ENCODE data around the gene CCDC38.
A peak's percentile ranks its signal among the peaks of the same experiment; 100 is the strongest.

CCDC38 gene

DNA sequence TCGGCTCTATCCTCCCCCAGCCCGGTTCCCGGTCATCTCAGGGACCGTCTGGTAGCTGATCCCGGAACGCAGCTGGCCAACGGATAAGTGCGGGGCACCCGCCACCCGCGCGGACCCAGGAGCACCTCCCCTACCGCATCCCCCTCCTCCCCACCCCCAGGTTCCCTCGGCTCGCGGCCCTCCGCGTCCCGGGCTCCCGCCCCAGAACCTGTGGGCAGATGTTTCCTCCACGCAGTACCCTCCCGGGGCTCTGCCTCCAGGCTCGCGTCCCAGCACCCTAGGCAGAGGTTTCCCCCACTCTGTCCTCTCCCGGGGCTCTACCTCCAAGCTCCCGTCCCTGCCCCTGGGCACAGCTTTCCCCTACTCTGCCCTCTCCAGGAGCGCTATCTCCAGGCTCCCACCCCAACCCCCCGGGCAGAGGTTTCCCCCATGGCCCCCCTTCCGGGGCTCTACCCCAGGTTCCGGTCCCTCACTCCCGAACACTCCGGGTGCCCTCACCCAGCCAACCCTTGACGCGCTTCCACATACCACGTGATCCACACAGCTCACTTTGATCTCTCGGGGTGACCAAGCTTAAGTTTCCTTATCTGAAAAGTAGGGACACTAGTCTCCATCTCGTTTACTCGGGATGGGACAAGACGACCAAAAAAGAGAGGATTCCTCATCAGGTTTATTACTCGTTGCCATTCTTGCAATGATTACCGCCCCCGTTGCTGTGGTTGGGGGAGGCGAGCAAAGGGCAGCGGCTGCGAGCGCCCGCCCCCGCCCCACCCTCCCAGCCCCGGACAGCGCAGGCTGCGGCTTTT is at the start of gene CCDC38:
Gene CCDC38, minus strand, starts transcription at position 91 of the 806 bp plus-strand sequence. CDS start 6,105 bp downstream, outside the sequence.
- Mint-ChIP-seq H3K4me1 (peaks cover 11% of the 10 kb centered on the region), H3K27me3 (no peaks in the 10 kb centered on the region), H3K9me3 (no peaks in the 10 kb centered on the region), H3K36me3 (no peaks in the 10 kb centered on the region), H3K4me3 (peak within 1 kb of the TSS; percentile 94), H3K27ac (peak within 1 kb of the TSS; percentile 90)
- ATAC-seq, result peak; percentile 98

DNA sequence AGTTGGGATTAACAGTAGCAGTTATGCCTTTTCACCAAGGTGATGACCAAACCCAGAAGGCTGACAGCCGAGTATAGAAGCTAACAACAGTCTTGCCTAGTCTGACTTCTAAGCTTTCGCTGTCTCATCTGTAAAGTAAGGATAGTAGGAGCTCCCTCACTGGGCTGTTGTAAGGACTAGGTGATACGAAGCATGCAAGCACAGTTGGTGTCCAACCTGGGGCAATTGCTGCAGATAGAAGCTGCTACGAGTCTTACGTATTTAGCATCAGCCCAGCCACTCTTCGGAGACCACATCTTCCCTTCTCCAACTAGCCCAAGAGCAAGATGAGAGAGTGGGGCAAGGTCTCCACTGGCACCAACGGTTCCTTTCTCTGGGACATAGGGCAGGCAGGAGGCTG is 47.7 kb upstream of the CCDC38 start:
- Mint-ChIP-seq H3K9me3 (no peaks in the 10 kb centered on the region), H3K27me3 (no peaks in the 10 kb centered on the region), H3K36me3 (peaks cover 17% of the 10 kb centered on the region), H3K4me3 (no peak overlapping the region), H3K27ac (no peak overlapping the region), H3K4me1 (peaks cover 6% of the 10 kb centered on the region)
- ATAC-seq, result no peak

DNA sequence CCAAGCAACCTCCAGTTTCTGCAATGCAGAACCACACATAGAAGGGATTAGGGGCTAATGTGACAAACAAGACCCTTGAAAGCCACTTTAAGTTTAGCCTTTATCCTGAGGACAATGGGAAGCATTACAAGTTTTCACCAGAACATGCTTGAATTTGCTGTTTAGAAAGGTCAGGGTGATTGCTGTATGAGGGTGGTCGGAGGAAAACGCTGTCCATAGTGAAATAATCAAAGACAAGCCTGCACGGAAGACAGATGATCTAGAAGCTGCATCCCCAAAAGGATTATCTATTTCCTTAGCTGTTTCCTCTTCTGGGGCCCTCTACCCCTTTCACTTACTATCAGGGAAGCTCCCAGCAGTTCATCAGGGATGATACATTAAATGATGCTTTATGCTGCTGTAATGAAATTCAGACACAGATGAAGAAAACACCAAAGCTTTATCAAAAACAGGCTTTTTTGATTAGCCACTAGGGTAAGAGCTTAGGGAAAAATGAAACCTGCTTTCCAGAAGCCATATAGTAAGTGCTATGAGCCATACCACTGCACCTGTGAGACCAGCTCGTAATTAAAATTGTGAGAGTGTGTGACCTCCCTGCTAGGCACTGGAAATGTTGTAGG is 47.2 kb upstream of the CCDC38 start:
- Mint-ChIP-seq H3K27me3 (no peaks in the 10 kb centered on the region), H3K27ac (no peak overlapping the region), H3K4me1 (peaks cover 6% of the 10 kb centered on the region), H3K36me3 (peaks cover 17% of the 10 kb centered on the region), H3K4me3 (no peak overlapping the region), H3K9me3 (no peaks in the 10 kb centered on the region)
- ATAC-seq, result no peak

DNA sequence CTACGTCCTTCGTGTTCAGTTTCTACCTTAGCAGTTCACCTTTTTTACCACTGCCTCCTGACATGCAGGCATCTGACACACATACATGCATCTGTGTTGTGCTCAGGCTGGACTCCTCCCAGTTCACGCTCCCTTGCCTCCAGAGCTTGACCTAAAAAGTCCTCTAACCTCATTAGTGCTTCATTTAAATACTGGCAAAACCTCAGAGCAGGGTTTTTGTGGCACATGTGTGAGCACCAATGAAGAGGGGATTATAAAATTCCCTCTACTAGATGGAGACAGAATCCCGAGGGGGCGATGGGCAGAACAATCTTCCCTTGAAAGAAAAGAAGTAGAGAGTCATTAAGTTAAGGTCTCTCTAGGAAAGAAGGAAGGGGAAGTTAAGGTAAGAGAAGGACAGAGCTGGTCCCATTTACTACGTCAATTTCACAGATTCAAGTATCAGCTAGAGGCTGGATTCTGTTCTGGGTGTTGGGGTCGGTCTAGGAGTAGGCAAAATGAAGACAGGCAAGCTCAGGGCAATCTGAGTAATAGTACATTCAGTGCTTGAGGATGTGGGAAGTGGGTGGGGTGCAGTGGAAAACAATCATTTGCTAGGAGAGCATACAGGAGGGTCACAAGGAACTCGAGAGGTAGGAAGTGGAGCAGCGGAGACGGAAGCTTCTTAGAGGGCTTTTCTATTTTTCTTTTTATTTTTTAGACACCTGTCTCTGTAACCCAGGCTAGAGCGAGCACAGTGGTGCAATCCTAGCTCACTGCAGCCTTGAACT is 46.3 kb upstream of the CCDC38 start:
- H3K36me3 Mint-ChIP-seq, result peaks cover 17% of the 10 kb centered on the region
- H3K9me3 Mint-ChIP-seq, result no peaks in the 10 kb centered on the region
- H3K4me3 Mint-ChIP-seq, result no peak overlapping the region
- no peaks in the 10 kb centered on the region for H3K27me3 Mint-ChIP-seq
- no peak overlapping the region for H3K27ac Mint-ChIP-seq
- H3K4me1 Mint-ChIP-seq, result peaks cover 6% of the 10 kb centered on the region
- no peak for ATAC-seq

DNA sequence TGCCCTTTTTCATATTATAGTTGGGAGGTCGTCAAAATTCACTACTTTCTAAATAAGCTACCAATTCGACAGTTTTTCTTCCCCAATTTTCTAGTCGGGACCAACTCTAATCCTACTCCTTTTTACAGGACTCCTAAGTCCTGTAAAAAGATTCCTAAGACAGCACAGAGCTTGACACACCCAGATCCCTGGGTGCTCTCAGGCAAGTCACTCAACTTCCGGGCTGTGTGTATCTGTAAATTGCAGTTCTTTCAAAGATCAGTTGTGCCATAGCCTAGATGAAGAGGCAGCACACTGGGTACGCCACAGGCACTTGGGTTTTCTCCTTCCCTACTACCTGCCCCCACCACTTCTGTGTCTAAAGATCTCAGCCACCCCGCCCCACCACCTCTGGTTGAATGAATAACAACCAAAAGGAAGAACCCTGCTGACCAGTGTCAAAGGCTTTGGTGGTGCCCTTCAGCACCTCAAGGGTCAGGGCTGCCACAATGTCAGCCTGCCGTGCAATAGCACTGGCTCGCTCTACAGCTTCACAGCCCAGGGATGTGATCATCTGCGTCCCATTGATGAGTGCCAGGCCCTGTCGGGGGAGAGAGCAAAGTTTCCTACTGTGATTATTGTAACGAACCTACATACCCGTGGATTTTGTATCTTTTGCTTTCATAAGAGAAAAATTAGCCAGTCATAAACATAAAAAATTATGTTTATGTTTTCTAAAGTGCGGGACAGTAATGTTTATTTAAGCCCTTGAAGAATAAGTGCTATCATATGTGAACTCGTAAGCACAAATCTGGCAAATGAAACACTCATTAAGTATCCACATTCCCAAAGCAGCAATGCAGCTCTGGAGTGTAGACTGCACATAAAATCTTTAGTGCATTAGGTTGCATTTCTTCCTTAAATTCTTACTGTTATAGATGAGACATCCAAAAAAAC is 44.5 kb upstream of the CCDC38 start:
- no peak overlapping the region for H3K27ac Mint-ChIP-seq
- H3K36me3 Mint-ChIP-seq, result peaks cover 9% of the 10 kb centered on the region
- H3K9me3 Mint-ChIP-seq, result no peaks in the 10 kb centered on the region
- H3K27me3 Mint-ChIP-seq, result no peaks in the 10 kb centered on the region
- no peak overlapping the region for H3K4me3 Mint-ChIP-seq
- ATAC-seq, result no peak
- peaks cover 6% of the 10 kb centered on the region for H3K4me1 Mint-ChIP-seq

DNA sequence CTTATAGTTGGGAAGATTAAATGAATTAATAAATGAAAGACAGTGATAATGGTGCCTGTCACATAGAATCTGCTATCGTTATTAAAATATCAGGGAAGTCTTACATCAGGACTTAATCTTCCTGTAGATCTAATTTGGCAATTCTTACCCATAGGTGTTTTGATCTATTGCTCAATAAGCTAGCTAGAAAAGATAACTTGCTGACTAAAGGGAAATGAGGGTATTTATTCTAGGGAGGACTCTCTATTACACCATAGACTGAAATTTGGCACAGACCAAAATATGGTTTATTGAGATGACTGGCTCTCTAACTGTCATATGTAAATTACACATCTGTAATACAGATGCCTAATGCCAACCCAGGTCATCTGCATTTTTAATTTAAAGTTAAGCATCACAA is 42.3 kb upstream of the CCDC38 start:
- H3K27me3 Mint-ChIP-seq, result no peaks in the 10 kb centered on the region
- no peak for ATAC-seq
- no peaks in the 10 kb centered on the region for H3K9me3 Mint-ChIP-seq
- H3K4me1 Mint-ChIP-seq, result peaks cover 6% of the 10 kb centered on the region
- peaks cover 9% of the 10 kb centered on the region for H3K36me3 Mint-ChIP-seq
- no peak overlapping the region for H3K4me3 Mint-ChIP-seq
- no peak overlapping the region for H3K27ac Mint-ChIP-seq

DNA sequence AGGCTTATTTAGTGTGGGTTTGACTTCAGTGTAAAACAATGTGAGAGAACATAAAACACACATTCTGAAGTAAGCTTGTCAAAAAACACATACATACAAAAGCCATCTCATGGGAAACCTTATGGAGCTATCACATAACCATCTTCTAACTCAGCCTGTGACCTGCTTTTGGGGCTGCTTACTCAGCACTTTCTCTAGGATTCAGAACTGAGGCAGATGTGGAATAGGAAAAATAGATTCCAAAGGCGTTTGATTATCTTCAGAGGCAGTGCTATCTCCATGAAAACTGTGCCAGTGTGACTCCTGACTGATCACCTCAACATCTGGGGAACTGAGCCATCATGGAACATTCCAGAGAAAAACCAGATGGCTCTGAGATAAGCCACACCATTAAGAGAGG is 40.2 kb upstream of the CCDC38 start:
- Mint-ChIP-seq H3K27me3 (no peaks in the 10 kb centered on the region), H3K9me3 (no peaks in the 10 kb centered on the region), H3K27ac (no peak overlapping the region), H3K4me3 (no peak overlapping the region), H3K36me3 (no peaks in the 10 kb centered on the region), H3K4me1 (no peaks in the 10 kb centered on the region)
- no peak for ATAC-seq

DNA sequence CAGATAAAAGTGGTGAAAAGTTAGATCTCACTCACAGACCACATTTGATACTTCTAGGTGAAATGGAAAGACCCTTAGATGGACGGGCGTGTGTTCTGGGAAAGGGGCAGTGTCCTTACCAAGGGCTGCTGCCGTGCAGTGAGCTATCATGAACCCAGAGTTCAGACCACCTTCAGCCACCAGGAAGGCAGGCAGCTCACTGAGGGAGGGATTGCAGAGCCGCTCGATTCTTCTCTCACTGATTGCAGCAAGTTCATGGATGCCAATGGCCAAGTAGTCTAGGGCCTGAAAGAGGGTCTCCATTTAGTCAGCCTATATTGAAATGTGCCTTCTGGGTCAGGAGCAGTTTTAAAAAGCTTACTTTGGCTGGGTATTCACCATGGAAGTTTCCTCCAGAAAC is 38.0 kb upstream of the CCDC38 start:
- no peaks in the 10 kb centered on the region for H3K9me3 Mint-ChIP-seq
- H3K4me3 Mint-ChIP-seq, result no peak overlapping the region
- H3K27ac Mint-ChIP-seq, result no peak overlapping the region
- no peak for ATAC-seq
- no peaks in the 10 kb centered on the region for H3K4me1 Mint-ChIP-seq
- no peaks in the 10 kb centered on the region for H3K36me3 Mint-ChIP-seq
- H3K27me3 Mint-ChIP-seq, result no peaks in the 10 kb centered on the region

DNA sequence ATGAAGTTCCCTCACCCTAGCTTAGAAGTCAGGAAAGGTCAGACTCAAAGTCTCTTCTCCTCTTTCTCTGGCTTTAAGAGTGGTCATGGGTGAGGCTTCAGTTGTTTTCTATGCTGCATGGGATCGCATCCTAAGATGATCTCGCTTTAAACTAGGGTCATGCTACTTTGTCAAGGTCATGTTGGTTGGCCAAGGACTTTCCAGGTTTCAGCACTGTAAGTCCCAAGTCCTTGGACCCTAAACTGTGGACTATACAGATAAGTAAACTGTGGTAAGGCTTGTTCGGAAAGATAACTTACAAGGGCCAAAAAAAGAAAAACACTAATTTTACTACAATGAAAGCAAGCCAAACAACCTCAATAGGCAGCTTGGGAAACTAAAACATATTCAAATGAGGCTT is 36.4 kb upstream of the CCDC38 start:
- no peak overlapping the region for H3K27ac Mint-ChIP-seq
- no peak overlapping the region for H3K4me3 Mint-ChIP-seq
- no peaks in the 10 kb centered on the region for H3K9me3 Mint-ChIP-seq
- no peaks in the 10 kb centered on the region for H3K36me3 Mint-ChIP-seq
- ATAC-seq, result no peak
- H3K4me1 Mint-ChIP-seq, result no peaks in the 10 kb centered on the region
- no peaks in the 10 kb centered on the region for H3K27me3 Mint-ChIP-seq

DNA sequence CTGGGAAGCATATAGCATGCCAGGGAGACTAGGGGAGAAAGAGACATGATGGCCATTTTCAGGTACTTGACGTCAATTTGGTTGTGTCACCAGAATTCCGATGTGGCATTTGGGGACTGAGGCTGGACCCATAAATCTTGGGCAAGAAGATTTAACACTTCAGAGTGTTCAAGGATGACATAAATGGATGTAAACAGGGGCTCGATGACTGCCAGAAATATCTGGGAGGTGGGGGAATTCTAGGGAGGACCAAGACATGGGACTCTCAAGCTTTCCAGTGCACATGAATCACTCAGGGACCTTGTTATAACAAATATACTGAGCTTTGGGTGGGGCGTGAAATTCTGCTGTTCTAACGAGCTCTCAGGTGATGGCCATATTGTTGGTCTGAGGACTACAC is 35.9 kb upstream of the CCDC38 start:
- Mint-ChIP-seq H3K27ac (no peak overlapping the region), H3K27me3 (no peaks in the 10 kb centered on the region), H3K36me3 (no peaks in the 10 kb centered on the region), H3K4me1 (no peaks in the 10 kb centered on the region), H3K9me3 (no peaks in the 10 kb centered on the region), H3K4me3 (no peak overlapping the region)
- no peak for ATAC-seq

DNA sequence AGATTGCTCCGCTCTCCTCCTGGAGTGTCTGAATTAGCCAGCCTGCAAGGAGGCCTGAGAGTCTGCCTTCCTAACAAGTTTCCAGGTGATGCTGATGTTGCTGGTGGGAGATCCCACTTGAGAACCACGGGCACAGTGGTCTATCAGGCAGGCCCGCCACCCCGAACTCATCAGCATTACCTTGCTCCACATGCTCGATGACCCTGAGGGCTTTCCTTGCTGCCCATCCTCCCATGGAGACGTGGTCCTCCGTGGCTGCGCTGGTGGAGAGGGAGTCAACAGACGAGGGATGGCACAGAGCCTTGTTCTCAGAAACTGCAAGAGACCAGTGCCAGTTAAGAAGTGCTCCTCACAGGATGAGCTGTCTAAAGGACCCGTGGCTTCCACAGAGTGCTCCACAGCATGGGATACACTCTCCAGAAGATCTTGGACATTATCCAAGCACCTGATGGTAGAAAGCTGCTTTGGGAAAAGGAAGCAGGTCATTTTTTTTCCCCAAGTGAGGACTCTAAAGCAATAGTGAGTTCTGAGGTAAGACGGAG is 35.4 kb upstream of the CCDC38 start:
- Mint-ChIP-seq H3K9me3 (no peaks in the 10 kb centered on the region), H3K4me1 (no peaks in the 10 kb centered on the region), H3K27ac (no peak overlapping the region), H3K27me3 (no peaks in the 10 kb centered on the region), H3K4me3 (no peak overlapping the region), H3K36me3 (no peaks in the 10 kb centered on the region)
- ATAC-seq, result no peak

DNA sequence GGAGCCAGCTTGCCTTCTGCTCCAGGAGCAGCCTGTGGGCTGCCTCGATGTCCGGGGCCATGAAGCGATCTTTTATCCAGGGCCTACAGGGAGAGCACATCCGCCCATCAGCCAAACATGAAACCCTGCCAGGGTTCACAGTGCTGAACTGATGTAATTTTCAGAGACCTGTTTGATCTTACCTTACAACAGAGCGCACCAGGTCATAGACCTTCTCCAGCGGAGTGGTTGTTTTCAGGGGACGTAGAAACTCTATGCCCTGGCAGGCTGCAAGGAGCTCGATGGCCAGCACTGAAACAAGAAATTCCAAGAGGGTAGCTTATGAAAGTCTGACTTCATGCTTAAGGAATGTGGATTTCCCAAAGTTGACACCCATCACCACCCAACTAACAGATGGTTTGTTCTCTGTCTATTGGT is 34.0 kb upstream of the CCDC38 start:
- no peak for ATAC-seq
- Mint-ChIP-seq H3K27ac (no peak overlapping the region), H3K9me3 (no peaks in the 10 kb centered on the region), H3K4me1 (no peaks in the 10 kb centered on the region), H3K27me3 (no peaks in the 10 kb centered on the region), H3K4me3 (no peak overlapping the region), H3K36me3 (no peaks in the 10 kb centered on the region)

DNA sequence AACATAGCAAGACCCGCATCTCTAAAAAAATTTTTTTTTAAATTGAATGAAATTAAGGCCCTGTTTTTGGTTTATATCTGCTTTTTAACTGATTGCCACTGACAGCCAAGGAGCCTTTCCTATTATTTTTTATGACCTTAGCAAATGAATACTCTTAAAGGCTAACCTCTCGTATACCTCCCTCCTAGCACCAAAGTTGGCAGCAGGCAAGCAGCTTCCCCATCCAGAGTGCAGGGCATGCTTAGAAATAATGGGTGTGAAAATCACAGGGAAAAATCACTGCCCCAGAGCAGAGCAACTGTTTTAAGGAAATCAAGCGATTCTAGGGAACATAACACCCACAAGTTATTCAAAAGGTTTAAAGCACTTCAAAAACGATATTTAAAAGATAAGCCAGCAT is 33.1 kb upstream of the CCDC38 start:
- H3K9me3 Mint-ChIP-seq, result no peaks in the 10 kb centered on the region
- no peak for ATAC-seq
- no peaks in the 10 kb centered on the region for H3K4me1 Mint-ChIP-seq
- H3K36me3 Mint-ChIP-seq, result no peaks in the 10 kb centered on the region
- no peaks in the 10 kb centered on the region for H3K27me3 Mint-ChIP-seq
- no peak overlapping the region for H3K27ac Mint-ChIP-seq
- H3K4me3 Mint-ChIP-seq, result no peak overlapping the region

DNA sequence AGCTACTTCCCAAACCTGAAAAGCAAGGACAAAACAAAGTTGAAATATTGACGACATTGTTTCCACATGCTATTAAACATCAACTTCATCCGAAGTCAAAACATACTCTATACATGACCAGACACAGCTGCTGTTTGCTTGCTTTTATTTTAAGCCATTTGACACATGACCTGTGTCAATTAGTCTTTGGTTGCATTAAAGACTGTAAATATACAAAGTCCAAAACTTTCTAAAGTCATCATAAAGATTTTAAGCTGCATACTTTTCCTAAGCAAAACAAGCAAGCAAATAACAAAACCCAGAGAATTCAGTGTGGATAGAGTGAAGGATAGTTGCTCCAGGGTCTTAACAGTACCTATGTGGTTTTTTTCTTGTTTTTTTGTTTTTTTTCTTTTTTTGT is 31.9 kb upstream of the CCDC38 start:
- Mint-ChIP-seq H3K27ac (no peak overlapping the region), H3K4me1 (no peaks in the 10 kb centered on the region), H3K36me3 (no peaks in the 10 kb centered on the region), H3K9me3 (no peaks in the 10 kb centered on the region), H3K4me3 (no peak overlapping the region), H3K27me3 (no peaks in the 10 kb centered on the region)
- no peak for ATAC-seq

Data from stimulated activated memory B cell treated with anti-CD40 and anti-IgM and Interleukin-4, amounts not matched to agents 10 μg/mL and 1 μg/mL and 100 μg/mL, for 72 hours (primary cell).